HepG2 (cell line): ENCODE data around the gene CNP. TPM values are rescaled to one million over a fixed set of nuclear protein-coding genes. Genes with fewer than 3 reads are reported as not detected.

Source experiments
- ASH2L ChIP-seq: fragments of 300-600, 200-600 bp; sonication (generic); IDR thresholded peaks from 2 replicates; pipeline ENCODE4 v1.7.0; 2017; ENCODE audit warnings: low read depth, mild to moderate bottlenecking, moderate library complexity, mixed read lengths, low read length; ENCODE audit not compliant: insufficient read length
- KIAA2018 ChIP-seq: sonication (generic); formaldehyde crosslinking; IDR thresholded peaks from 2 replicates; pipeline ENCODE4 v1.5.0; 2020; ENCODE audit warnings: mild to moderate bottlenecking, missing genetic modification reagents, borderline replicate concordance
- NR2F6 ChIP-seq, 2 experiments: IDR thresholded peaks; 2 replicates each; pipeline ENCODE4 v1.6.1; 2016; ENCODE audit warnings: antibody characterized with exemption in 1 of 2, mild to moderate bottlenecking in 1 of 2
- ZBTB38 ChIP-seq: sonication (generic); formaldehyde crosslinking; IDR thresholded peaks from 2 replicates; pipeline ENCODE4 v1.5.1; 2020; ENCODE audit warnings: mild to moderate bottlenecking, missing genetic modification reagents
- ZFP37 ChIP-seq: sonication (generic); formaldehyde crosslinking; IDR thresholded peaks from 2 replicates; pipeline ENCODE4 v1.4.0; 2020; ENCODE audit warnings: missing genetic modification reagents, borderline replicate concordance
- ZFP90 ChIP-seq: sonication (generic); formaldehyde crosslinking; IDR thresholded peaks from 2 replicates; pipeline ENCODE4 v1.8.0; 2022; ENCODE audit warnings: missing genetic modification reagents, mild to moderate bottlenecking, inconsistent platforms, borderline replicate concordance
- ZGPAT ChIP-seq: IDR thresholded peaks from 2 replicates; pipeline ENCODE4 v1.6.1; 2016; ENCODE audit warnings: mild to moderate bottlenecking
- ZNF607 ChIP-seq: sonication (generic); formaldehyde crosslinking; IDR thresholded peaks from 2 replicates; pipeline ENCODE4 v1.5.1; 2020; ENCODE audit warnings: missing genetic modification reagents, mild to moderate bottlenecking, borderline replicate concordance
- ZSCAN30 ChIP-seq: sonication (generic); formaldehyde crosslinking; IDR thresholded peaks from 2 replicates; pipeline ENCODE4 v1.5.0; 2020; ENCODE audit warnings: mild to moderate bottlenecking, missing genetic modification reagents
- ZXDC ChIP-seq: sonication (generic); formaldehyde crosslinking; IDR thresholded peaks from 2 replicates; pipeline ENCODE4 v1.5.0; 2020; ENCODE audit warnings: mild to moderate bottlenecking, missing genetic modification reagents
- polyA plus RNA-seq, 8 experiments: library from polyadenylated mRNA; depleted of rRNA in 3 of 8; stranded (reverse) in 7 of 8; unstranded in 1 of 8; fragments of >200 nt; fragmentation: Illumina TruSeq in 4 of 8; extraction: Trizol in 4 of 8; gene quantifications; 2 replicates each; pipeline versions ENCODE4 v1.2.1 to v1.2.3, GENCODE V29; 2011 to 2016; ENCODE audit warnings: low read depth in 4 of 8, missing spikeins in 1 of 8, mixed read lengths in 1 of 8; ENCODE audit not compliant: insufficient read depth in 1 of 8
- total RNA-seq, 5 experiments: library from RNA; depleted of rRNA; stranded (reverse); fragments of >200 nt; fragmentation: Illumina TruSeq; extraction: Trizol; gene quantifications; 2 replicates each; pipeline ENCODE4 v1.2.3, GENCODE V29; 2016; ENCODE audit warnings: low read depth in 1 of 5
- TF ChIP-seq, protein P1 (sequence below): sonication (generic); formaldehyde crosslinking; IDR thresholded peaks from 2 replicates; pipeline ENCODE4; 2020; ENCODE audit warnings: missing genetic modification reagents, mild to moderate bottlenecking, borderline replicate concordance

CNP gene
- total and polyA plus RNA-seq, 2 of the 13 experiments (the other 11 are each of a cell fraction or from before 2014, with no cell fraction given), result 97.2 to 161 TPM

- no peak for TF ChIP-seq KIAA2018 (CRISPR knock-in tag)
- peak; percentile 77; the same call in 1 of the 2 replicates for TF ChIP-seq ZFP90
- TF ChIP-seq ZBTB38, result peak; percentile 92
- TF ChIP-seq ZGPAT (CRISPR knock-in tag), result peak; percentile 97
- TF ChIP-seq, protein P1, sequence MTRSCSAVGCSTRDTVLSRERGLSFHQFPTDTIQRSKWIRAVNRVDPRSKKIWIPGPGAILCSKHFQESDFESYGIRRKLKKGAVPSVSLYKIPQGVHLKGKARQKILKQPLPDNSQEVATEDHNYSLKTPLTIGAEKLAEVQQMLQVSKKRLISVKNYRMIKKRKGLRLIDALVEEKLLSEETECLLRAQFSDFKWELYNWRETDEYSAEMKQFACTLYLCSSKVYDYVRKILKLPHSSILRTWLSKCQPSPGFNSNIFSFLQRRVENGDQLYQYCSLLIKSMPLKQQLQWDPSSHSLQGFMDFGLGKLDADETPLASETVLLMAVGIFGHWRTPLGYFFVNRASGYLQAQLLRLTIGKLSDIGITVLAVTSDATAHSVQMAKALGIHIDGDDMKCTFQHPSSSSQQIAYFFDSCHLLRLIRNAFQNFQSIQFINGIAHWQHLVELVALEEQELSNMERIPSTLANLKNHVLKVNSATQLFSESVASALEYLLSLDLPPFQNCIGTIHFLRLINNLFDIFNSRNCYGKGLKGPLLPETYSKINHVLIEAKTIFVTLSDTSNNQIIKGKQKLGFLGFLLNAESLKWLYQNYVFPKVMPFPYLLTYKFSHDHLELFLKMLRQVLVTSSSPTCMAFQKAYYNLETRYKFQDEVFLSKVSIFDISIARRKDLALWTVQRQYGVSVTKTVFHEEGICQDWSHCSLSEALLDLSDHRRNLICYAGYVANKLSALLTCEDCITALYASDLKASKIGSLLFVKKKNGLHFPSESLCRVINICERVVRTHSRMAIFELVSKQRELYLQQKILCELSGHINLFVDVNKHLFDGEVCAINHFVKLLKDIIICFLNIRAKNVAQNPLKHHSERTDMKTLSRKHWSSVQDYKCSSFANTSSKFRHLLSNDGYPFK (CRISPR knock-in tag), result peak; percentile 93
- TF ChIP-seq ZSCAN30 (CRISPR knock-in tag), result no peak
- TF ChIP-seq ZFP37 (CRISPR knock-in tag), result 0 out of 2 replicates have a peak, but pooled peaks have one; percentile 67
- TF ChIP-seq ZXDC (CRISPR knock-in tag), result 0 out of 2 replicates have a peak, but pooled peaks have one; percentile 53
- TF ChIP-seq NR2F6 (IDR thresholded peaks at IDR 0.05), result no peak
- TF ChIP-seq NR2F6 (CRISPR knock-in tag; IDR thresholded peaks at IDR 0.05), result peak; percentile 51; the same call in 1 of the 2 replicates
- TF ChIP-seq ZNF607, result peak; percentile 86
- TF ChIP-seq ASH2L, result peak; percentile 82
Measured at GRCh38 chr17:42019509-42020404, 53.2 kb downstream of the CNP start, which contains the start of gene NKIRAS2 (continued).
